GM10266 (cell line): Measurements from ENCODE around the gene ARID3A.
A peak's percentile ranks its signal among the peaks of the same experiment; 100 is the strongest.

ENCODE experiments used
- DNase-seq: peaks from one replicate; pipeline ENCODE4 v3.0.0; 2012; ENCODE audit errors: extremely low spot score
- TF ChIP-seq, protein P1 (sequence below): IDR thresholded peaks from 2 replicates; pipeline ENCODE4 v1.5.1; 2012; ENCODE audit warnings: mild to moderate bottlenecking, low read depth; ENCODE audit not compliant: control insufficient read depth, insufficient read depth; ENCODE audit errors: missing control alignments

ARID3A gene

DNA sequence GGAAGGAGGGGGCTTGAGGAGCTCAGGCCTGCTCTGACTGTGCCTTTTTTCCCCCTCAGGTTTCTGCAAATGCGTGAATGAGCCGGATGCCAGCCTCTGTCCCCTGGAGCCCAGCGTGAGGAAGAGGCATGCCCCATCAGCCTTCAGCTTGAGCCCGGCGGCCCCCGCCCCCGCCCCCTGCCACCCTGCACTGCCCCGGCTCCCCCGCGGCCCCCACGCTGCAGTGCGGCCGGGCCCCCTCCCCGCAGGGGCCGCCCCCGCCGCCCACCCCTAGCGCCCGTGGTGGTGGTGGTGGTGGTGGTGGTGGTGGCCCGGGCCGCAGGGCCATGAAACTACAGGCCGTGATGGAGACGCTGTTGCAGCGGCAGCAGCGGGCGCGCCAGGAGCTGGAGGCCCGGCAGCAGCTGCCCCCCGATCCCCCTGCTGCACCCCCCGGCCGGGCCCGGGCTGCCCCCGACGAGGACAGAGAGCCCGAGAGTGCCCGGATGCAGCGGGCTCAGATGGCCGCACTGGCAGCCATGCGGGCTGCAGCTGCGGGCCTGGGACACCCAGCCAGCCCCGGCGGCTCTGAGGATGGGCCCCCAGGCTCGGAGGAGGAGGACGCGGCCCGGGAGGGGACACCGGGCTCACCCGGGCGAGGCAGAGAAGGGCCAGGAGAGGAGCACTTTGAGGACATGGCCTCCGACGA lies 3.5 kb downstream of the ARID3A start:
- DNase-seq = no peak
- TF ChIP-seq, protein P1, sequence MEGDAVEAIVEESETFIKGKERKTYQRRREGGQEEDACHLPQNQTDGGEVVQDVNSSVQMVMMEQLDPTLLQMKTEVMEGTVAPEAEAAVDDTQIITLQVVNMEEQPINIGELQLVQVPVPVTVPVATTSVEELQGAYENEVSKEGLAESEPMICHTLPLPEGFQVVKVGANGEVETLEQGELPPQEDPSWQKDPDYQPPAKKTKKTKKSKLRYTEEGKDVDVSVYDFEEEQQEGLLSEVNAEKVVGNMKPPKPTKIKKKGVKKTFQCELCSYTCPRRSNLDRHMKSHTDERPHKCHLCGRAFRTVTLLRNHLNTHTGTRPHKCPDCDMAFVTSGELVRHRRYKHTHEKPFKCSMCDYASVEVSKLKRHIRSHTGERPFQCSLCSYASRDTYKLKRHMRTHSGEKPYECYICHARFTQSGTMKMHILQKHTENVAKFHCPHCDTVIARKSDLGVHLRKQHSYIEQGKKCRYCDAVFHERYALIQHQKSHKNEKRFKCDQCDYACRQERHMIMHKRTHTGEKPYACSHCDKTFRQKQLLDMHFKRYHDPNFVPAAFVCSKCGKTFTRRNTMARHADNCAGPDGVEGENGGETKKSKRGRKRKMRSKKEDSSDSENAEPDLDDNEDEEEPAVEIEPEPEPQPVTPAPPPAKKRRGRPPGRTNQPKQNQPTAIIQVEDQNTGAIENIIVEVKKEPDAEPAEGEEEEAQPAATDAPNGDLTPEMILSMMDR = no peak

GRCh38 chr19:929891-930258 lies 4.0 kb downstream of the ARID3A start:
- TF ChIP-seq, protein P1 = no peak
- no peak for DNase-seq

DNA sequence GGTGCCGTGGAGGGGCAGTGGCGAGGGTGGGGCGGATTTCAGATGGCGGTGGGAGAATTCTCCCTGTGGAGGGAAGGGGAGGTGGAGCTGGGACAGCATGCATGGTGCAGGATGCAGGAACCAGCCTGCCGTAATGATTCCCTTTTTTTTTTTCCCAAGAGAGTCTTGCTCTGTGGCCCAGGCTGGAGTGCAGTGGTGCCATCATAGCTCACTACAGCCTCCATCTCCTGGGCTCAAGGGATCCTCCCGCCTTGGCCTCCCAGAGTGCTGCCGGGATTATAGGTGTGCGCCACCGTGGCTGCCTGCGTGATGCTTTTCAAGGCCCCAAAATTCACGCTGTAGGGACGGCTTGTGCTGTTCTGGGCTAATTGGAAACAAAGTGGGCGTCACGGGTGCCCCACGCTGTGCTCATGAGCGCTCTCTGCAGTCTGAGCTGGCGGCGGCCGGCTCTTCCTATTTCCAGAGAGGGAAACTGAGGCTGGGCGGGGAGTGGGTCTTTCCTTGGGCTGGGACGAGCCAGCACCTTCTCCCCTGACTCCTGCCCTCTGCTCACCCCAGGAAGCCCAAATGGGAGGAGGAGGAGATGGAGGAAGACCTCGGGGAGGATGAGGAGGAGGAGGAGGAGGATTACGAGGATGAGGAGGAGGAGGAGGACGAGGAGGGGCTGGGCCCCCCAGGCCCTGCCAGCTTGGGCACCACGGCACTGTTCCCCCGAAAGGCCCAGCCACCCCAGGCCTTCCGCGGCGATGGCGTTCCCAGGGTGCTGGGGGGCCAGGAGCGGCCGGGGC lies 6.2 kb downstream of the ARID3A start:
- no peak for DNase-seq
- TF ChIP-seq, protein P1 = no peak

GRCh38 chr19:932648-933552 lies 7.1 kb downstream of the ARID3A start:
- DNase-seq = peak; percentile 79
- TF ChIP-seq, protein P1 = no peak

GRCh38 chr19:933553-933882 lies 7.7 kb downstream of the ARID3A start:
- TF ChIP-seq, protein P1 = no peak
- DNase-seq = no peak

DNA sequence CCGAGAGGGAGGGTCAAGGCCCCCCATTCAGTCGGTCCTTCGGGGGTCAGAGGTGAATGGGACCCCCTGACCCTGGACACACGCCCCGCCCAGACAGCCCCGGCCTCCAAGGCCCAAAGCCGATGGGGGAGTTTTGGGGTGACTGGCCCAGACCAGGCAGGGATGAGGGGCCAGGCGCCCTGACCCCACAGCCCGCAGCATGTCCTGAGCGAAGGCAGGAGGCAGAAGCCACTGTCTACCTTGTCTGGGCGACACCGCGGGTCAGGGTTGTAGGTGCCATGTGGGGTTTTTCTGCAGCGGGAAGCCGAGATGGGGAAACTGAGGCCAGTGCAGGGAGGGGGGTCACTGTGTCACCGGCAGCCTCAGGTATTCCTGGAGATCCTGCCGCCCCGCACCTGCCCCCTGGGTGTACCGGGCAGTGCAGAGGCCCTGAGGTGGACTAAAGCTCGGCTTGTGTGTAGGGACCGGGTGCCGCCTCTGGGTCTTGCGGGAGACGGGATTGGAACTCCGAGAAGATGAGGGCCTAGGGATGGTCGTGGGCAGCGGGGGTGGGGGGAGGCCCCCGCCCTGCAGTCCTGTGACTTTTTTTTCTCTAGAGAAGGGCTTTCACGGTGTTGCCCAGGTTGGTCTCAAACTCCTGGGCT lies 8.5 kb downstream of the ARID3A start:
- TF ChIP-seq, protein P1 = no peak
- DNase-seq = no peak
